ENCODE results near the gene NDUFS4.

- TF ChIP-seq CTCF (conservative IDR thresholded peaks at IDR 0.05; ENCODE audit: low read depth, low read length) (no peak), CEBPB (IDR thresholded peaks at IDR 0.05; ENCODE audit: low read depth, low read length) (no peak), RCOR1 (IDR thresholded peaks at IDR 0.05; ENCODE audit: insufficient replicate concordance, low read length) (no peak), SMC3 (IDR thresholded peaks at IDR 0.05; ENCODE audit: low read depth, low read length) (no peak), POLR2A (IDR thresholded peaks at IDR 0.05; ENCODE audit: low read depth, low read length) (no peak), MXI1 (IDR thresholded peaks at IDR 0.05; ENCODE audit: borderline replicate concordance, low read depth, low read length) (no peak), BHLHE40 (IDR thresholded peaks at IDR 0.05; ENCODE audit: low read depth, low read length) (no peak)
Measured at GRCh38 chr5:53575101-53575500, 14.7 kb downstream of the NDUFS4 start.
